Keratinocyte (primary cell): ENCODE measurements around the gene SYVN1.

Source experiments
- EZH2 ChIP-seq: IDR thresholded peaks from one replicate; pipeline ENCODE4 v1.6.1; 2012; ENCODE audit warnings: inconsistent platforms, mild to moderate bottlenecking, low read length, moderate library complexity
- TF ChIP-seq, protein P1 (sequence below), 3 experiments: IDR thresholded peaks in 1 of 3; conservative IDR thresholded peaks in 1 of 3; optimal IDR thresholded peaks in 1 of 3; 2 replicates in 2 of 3; 3 replicates in 1 of 3; pipeline versions ENCODE3 to v1.5.1; 2011; ENCODE audit warnings: low read length in 3 of 3, mild to moderate bottlenecking in 3 of 3, moderate library complexity in 2 of 3, control low read depth in 1 of 3, inconsistent platforms in 1 of 3; ENCODE audit not compliant: insufficient read depth in 2 of 3; ENCODE audit errors: extremely low read depth in 1 of 3

DNA sequence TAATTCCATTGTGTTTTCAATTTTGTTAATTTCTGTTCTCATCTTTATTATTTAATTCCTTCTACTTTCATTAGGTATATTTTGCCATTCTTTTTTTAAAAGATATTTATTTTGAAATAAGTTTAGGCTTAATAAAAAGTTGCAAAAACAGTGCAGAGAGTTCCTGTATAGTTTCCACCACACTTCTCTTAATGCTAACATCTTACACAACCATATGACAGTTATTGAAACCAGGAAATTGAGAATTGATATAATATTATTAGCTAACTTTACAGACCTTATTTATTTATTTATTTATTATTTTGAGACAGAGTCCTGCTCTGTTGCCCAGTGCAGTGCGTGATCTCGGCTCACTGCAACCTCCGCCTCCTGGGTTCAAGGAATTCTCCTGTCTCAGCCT, 21.9 kb upstream of the SYVN1 start:
- TF ChIP-seq, protein P1, sequence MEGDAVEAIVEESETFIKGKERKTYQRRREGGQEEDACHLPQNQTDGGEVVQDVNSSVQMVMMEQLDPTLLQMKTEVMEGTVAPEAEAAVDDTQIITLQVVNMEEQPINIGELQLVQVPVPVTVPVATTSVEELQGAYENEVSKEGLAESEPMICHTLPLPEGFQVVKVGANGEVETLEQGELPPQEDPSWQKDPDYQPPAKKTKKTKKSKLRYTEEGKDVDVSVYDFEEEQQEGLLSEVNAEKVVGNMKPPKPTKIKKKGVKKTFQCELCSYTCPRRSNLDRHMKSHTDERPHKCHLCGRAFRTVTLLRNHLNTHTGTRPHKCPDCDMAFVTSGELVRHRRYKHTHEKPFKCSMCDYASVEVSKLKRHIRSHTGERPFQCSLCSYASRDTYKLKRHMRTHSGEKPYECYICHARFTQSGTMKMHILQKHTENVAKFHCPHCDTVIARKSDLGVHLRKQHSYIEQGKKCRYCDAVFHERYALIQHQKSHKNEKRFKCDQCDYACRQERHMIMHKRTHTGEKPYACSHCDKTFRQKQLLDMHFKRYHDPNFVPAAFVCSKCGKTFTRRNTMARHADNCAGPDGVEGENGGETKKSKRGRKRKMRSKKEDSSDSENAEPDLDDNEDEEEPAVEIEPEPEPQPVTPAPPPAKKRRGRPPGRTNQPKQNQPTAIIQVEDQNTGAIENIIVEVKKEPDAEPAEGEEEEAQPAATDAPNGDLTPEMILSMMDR (optimal IDR thresholded peaks at IDR 0.05 in 1 of 3, IDR thresholded peaks at IDR 0.05 in 1 of 3, conservative IDR thresholded peaks at IDR 0.05 in 1 of 3; ENCODE audit: extremely low read depth in 1 of 3, insufficient read depth in 2 of 3, low read length in 3 of 3), result no peak
- no peak for TF ChIP-seq EZH2
